OCI-M2 (cell line): Measurements from ENCODE around the gene MEIS1.

ENCODE experiments used
- DNase-seq: peaks from one replicate; lab custom pipeline; 2025; ENCODE audit not compliant: unreplicated experiment; lab: John Stamatoyannopoulos, UW

The MEIS1 gene

GRCh38 chr2:66443979-66444861 lies 9.3 kb downstream of the MEIS1 start:
- DNase-seq, result no peak

GRCh38 chr2:66445076-66445924 lies 10.4 kb downstream of the MEIS1 start:
- DNase-seq, result no peak

- no peak for DNase-seq
These were observed 11.3 kb downstream of the MEIS1 start for GRCh38 chr2:66445925-66446871.

GRCh38 chr2:66446941-66447340 lies 12.0 kb downstream of the MEIS1 start:
- no peak for DNase-seq

GRCh38 chr2:66447677-66448076 lies 12.8 kb downstream of the MEIS1 start:
- no peak for DNase-seq

GRCh38 chr2:66448136-66448991 lies 13.4 kb downstream of the MEIS1 start:
- DNase-seq, result no peak

- no peak for DNase-seq
These were observed 17.3 kb downstream of the MEIS1 start for GRCh38 chr2:66452214-66452613.

GRCh38 chr2:66452917-66453316 lies 18.0 kb downstream of the MEIS1 start:
- DNase-seq, result no peak

- DNase-seq, result no peak
These were observed 20.6 kb downstream of the MEIS1 start for GRCh38 chr2:66455490-66455889.

- no peak for DNase-seq
These were observed 21.5 kb downstream of the MEIS1 start for GRCh38 chr2:66456183-66457041.

- no peak for DNase-seq
These were observed 22.6 kb downstream of the MEIS1 start for GRCh38 chr2:66457545-66457944.

GRCh38 chr2:66460031-66460430 lies 25.1 kb downstream of the MEIS1 start:
- DNase-seq, result no peak

- no peak for DNase-seq
These were observed 26.2 kb downstream of the MEIS1 start for GRCh38 chr2:66461001-66461663.

GRCh38 chr2:66461664-66462500 lies 27.0 kb downstream of the MEIS1 start:
- DNase-seq, result no peak

- DNase-seq, result no peak
These were observed 27.5 kb downstream of the MEIS1 start for GRCh38 chr2:66462501-66462825.

GRCh38 chr2:66463206-66463755 lies 28.4 kb downstream of the MEIS1 start:
- DNase-seq, result no peak

- DNase-seq, result no peak
These were observed 30.2 kb downstream of the MEIS1 start for GRCh38 chr2:66464930-66465637.
